ENCODE measurements around the gene C3. TPM values are rescaled to one million over a fixed set of nuclear protein-coding genes. Genes with fewer than 3 reads are reported as not detected.

The C3 gene
- total RNA-seq, 1 donor from 2014 or later, result not detected

GRCh38 chr19:6713773-6714692 is 6.4 kb downstream of the C3 start:
- DNase-seq (ENCODE audit: low spot score), result no peak
- no peak overlapping the region for H3K4me3 Mint-ChIP-seq (ENCODE audit: unreplicated experiment)
- no peak overlapping the region for H3K27ac Mint-ChIP-seq (ENCODE audit: unreplicated experiment)
- H3K27me3 Mint-ChIP-seq (ENCODE audit: unreplicated experiment), result peaks cover 21% of the 10 kb centered on the region
- TF ChIP-seq CTCF (IDR thresholded peaks at IDR 0.05; ENCODE audit: unreplicated experiment), result no peak
- peaks cover 4% of the 10 kb centered on the region for H3K4me1 Mint-ChIP-seq (ENCODE audit: unreplicated experiment)
- peaks cover 24% of the 10 kb centered on the region for H3K9me3 Mint-ChIP-seq (ENCODE audit: unreplicated experiment)
- H3K36me3 Mint-ChIP-seq (ENCODE audit: low read depth, unreplicated experiment), result peaks cover 17% of the 10 kb centered on the region

- H3K9me3 Mint-ChIP-seq (ENCODE audit: unreplicated experiment), result peaks cover 26% of the 10 kb centered on the region
Measured at GRCh38 chr19:6712692-6713670, 7.5 kb downstream of the C3 start.

GRCh38 chr19:6712231-6712630 is 8.2 kb downstream of the C3 start:
- peaks cover under 1% of the 10 kb centered on the region for H3K4me1 Mint-ChIP-seq (ENCODE audit: unreplicated experiment)
- H3K9me3 Mint-ChIP-seq (ENCODE audit: unreplicated experiment), result peaks cover 21% of the 10 kb centered on the region
- no peak for TF ChIP-seq CTCF (IDR thresholded peaks at IDR 0.05; ENCODE audit: unreplicated experiment)
- no peak overlapping the region for H3K27ac Mint-ChIP-seq (ENCODE audit: unreplicated experiment)
- H3K36me3 Mint-ChIP-seq (ENCODE audit: low read depth, unreplicated experiment), result peaks cover 11% of the 10 kb centered on the region
- H3K4me3 Mint-ChIP-seq (ENCODE audit: unreplicated experiment), result peak overlapping the region; percentile 44
- no peak for DNase-seq (ENCODE audit: low spot score)
- peaks cover 16% of the 10 kb centered on the region for H3K27me3 Mint-ChIP-seq (ENCODE audit: unreplicated experiment)

More at GRCh38 chr19:6712692-6713670, 7.5 kb downstream of the C3 start:
- H3K27ac Mint-ChIP-seq (ENCODE audit: unreplicated experiment), result no peak overlapping the region
- H3K4me1 Mint-ChIP-seq (ENCODE audit: unreplicated experiment), result peaks cover 4% of the 10 kb centered on the region
- DNase-seq (ENCODE audit: low spot score), result no peak
- H3K4me3 Mint-ChIP-seq (ENCODE audit: unreplicated experiment), result peak overlapping the region; percentile 44
- H3K36me3 Mint-ChIP-seq (ENCODE audit: low read depth, unreplicated experiment), result peaks cover 17% of the 10 kb centered on the region
- TF ChIP-seq CTCF (IDR thresholded peaks at IDR 0.05; ENCODE audit: unreplicated experiment), result no peak
- peaks cover 24% of the 10 kb centered on the region for H3K27me3 Mint-ChIP-seq (ENCODE audit: unreplicated experiment)

- H3K9me3 Mint-ChIP-seq (ENCODE audit: unreplicated experiment), result peaks cover 19% of the 10 kb centered on the region
- H3K4me3 Mint-ChIP-seq (ENCODE audit: unreplicated experiment), result no peak overlapping the region
- H3K4me1 Mint-ChIP-seq (ENCODE audit: unreplicated experiment), result no peaks in the 10 kb centered on the region
- DNase-seq (ENCODE audit: low spot score), result no peak
- peaks cover 14% of the 10 kb centered on the region for H3K27me3 Mint-ChIP-seq (ENCODE audit: unreplicated experiment)
- no peak overlapping the region for H3K27ac Mint-ChIP-seq (ENCODE audit: unreplicated experiment)
- TF ChIP-seq CTCF (IDR thresholded peaks at IDR 0.05; ENCODE audit: unreplicated experiment), result no peak
- peaks cover 10% of the 10 kb centered on the region for H3K36me3 Mint-ChIP-seq (ENCODE audit: low read depth, unreplicated experiment)
Measured at GRCh38 chr19:6711605-6712004, 8.8 kb downstream of the C3 start.

Data from endothelial cell (in vitro differentiated cells).